Panc1 (cell line): ENCODE data around the gene C1orf159. TPM values are rescaled to one million over a fixed set of nuclear protein-coding genes. Genes with fewer than 3 reads are reported as not detected.

ENCODE experiments used
- ATAC-seq: fragments of 200-7000 bp; cut with Tn5 transposase; 2 replicates; pipeline ENCODE4 v1.9.1; 2020; ENCODE audit warnings: mild to moderate bottlenecking, moderate library complexity
- BruUV-seq: library from RNA; stranded (reverse); fragments of 400-500 nt; replicated peaks from 2 replicates; lab custom pipeline; 2021; lab: Mats Ljungman, UMichigan
- CTCF ChIA-PET: fragments of 300-600 bp; sonication (Branson Sonifier 250); formaldehyde crosslinking; loops from one replicate; lab custom pipeline; 2022; ENCODE audit warnings: antibody characterized with exemption; lab: Charles Lee
- POLR2A ChIA-PET: fragments of 300-600 bp; sonication (Branson Sonifier 250); formaldehyde crosslinking; loops from one replicate; lab custom pipeline; 2022; ENCODE audit warnings: antibody characterized with exemption; lab: Charles Lee
- DNase-seq: peaks from one replicate; pipeline ENCODE4 v3.0.0-alpha.2; 2010; ENCODE audit warnings: low read depth, low spot score
- H3K27ac ChIP-seq: 2 replicates; pipeline ENCODE4 v1.5.1; 2011; ENCODE audit warnings: mild to moderate bottlenecking, low read length, inconsistent platforms
- H3K27me3 ChIP-seq: fragments of 200-500 bp; sonication (Bioruptor generic); 2 replicates; pipeline ENCODE4 v1.6.0; 2014; ENCODE audit warnings: low read length, inconsistent platforms; ENCODE audit not compliant: control insufficient read depth, insufficient read depth
- H3K36me3 ChIP-seq: fragments of 200-500 bp; sonication (Bioruptor generic); 2 replicates; pipeline ENCODE4 v1.5.1; 2014; ENCODE audit warnings: inconsistent platforms, mild to moderate bottlenecking, low read length, moderate library complexity; ENCODE audit not compliant: control insufficient read depth, insufficient read depth
- H3K4me1 ChIP-seq: 2 replicates; pipeline ENCODE4 v1.5.1; 2011; ENCODE audit warnings: inconsistent platforms, mild to moderate bottlenecking, low read length, moderate library complexity; ENCODE audit not compliant: control insufficient read depth, insufficient read depth
- H3K4me3 ChIP-seq, 2 experiments: 2 replicates each; pipeline ENCODE4 v1.5.1; 2011 to 2012; ENCODE audit warnings: low read depth in 2 of 2, low read length in 2 of 2, mild to moderate bottlenecking in 2 of 2, inconsistent platforms in 1 of 2, moderate library complexity in 1 of 2
- H3K9me3 ChIP-seq: fragments of 200-500 bp; sonication (Bioruptor generic); 2 replicates; pipeline ENCODE4 v1.5.1; 2014; ENCODE audit warnings: low read depth, mild to moderate bottlenecking, inconsistent platforms, low read length, moderate library complexity; ENCODE audit not compliant: control insufficient read depth, insufficient read depth
- CTCF ChIP-seq: fragments of 450-650 bp; IDR thresholded peaks from 2 replicates; pipeline ENCODE4 v1.5.1; 2017; ENCODE audit warnings: mild to moderate bottlenecking
- POLR2AphosphoS5 ChIP-seq: IDR thresholded peaks from 2 replicates; pipeline ENCODE4 v1.6.1; 2012; ENCODE audit warnings: mild to moderate bottlenecking, low read depth, low read length, moderate library complexity
- REST ChIP-seq, 2 experiments: IDR thresholded peaks; 2 replicates each; pipeline ENCODE4 v1.6.1; 2011 to 2012; ENCODE audit warnings: low read depth in 2 of 2, control low read depth in 1 of 2, low read length in 1 of 2, mild to moderate bottlenecking in 1 of 2, moderate library complexity in 1 of 2; ENCODE audit not compliant: insufficient read depth in 1 of 2
- SIN3A ChIP-seq: IDR thresholded peaks from 2 replicates; pipeline ENCODE4 v1.6.1; 2012; ENCODE audit warnings: low read depth, mild to moderate bottlenecking, low read length, moderate library complexity, borderline replicate concordance; ENCODE audit not compliant: insufficient read depth
- TCF7L2 ChIP-seq: IDR thresholded peaks from 2 replicates; pipeline ENCODE4 v1.6.1; 2011; ENCODE audit warnings: mild to moderate bottlenecking, low read depth, low read length, inconsistent platforms
- in situ Hi-C: cut with HindIII; loops from 2 replicates; pipeline ENCODE4 v1.10.0; 2016; ENCODE audit warnings: low sequenced_read_pairs, low pct_unique_long_range_greater_than_20kb
- intact Hi-C: fragments of 100-400 bp; cut with micrococcal nuclease; formaldehyde crosslinking; loops from one replicate; pipeline ENCODE4 v1.10.0; 2022; ENCODE audit not compliant: unreplicated experiment
- total RNA-seq: library from RNA; stranded (reverse); gene quantifications from one replicate; pipeline ENCODE4 v1.2.1, GENCODE V29; 2021; ENCODE audit not compliant: unreplicated experiment

Gene C1orf159
- total RNA-seq, 1 experiment from 2014 or later: 28.8 TPM

- Histone ChIP-seq H3K4me1 (no peaks in the 10 kb centered on the region; the same call in 1 of the 2 replicates), H3K27me3 (no peaks in the 10 kb centered on the region), H3K27ac (no peak overlapping the region), H3K4me3 (no peak overlapping the region), H3K36me3 (no peaks in the 10 kb centered on the region), H3K9me3 (no peaks in the 10 kb centered on the region)
- intact Hi-C loops: no loop called here
- BruUV-seq: no TSS peak
- POLR2A ChIA-PET: interaction anchor here (0.6 kb wide), 3 partner anchors 42 to 305 kb away, joined by 4 to 10 read pairs (median 7); no protein-coding TSS in a partner anchor
- in situ Hi-C loops: no loop called here
- no peak for ATAC-seq
- DNase-seq: no peak
- no peak for TF ChIP-seq POLR2AphosphoS5
- TF ChIP-seq REST (IDR thresholded peaks at IDR 0.05; ENCODE audit: insufficient read depth in 1 of 2, low read depth in 2 of 2, low read length in 1 of 2): no peak
- TF ChIP-seq TCF7L2: no peak
- TF ChIP-seq CTCF: no peak
- TF ChIP-seq SIN3A: no peak
- CTCF ChIA-PET: no interaction called here
Observed at GRCh38 chr1:1146026-1146425, 30.1 kb upstream of the C1orf159 start.

GRCh38 chr1:1145547-1145914 lies 29.6 kb upstream of the C1orf159 start:
- Histone ChIP-seq H3K4me1 (no peaks in the 10 kb centered on the region; the same call in 1 of the 2 replicates), H3K27ac (no peak overlapping the region), H3K27me3 (no peaks in the 10 kb centered on the region), H3K36me3 (no peaks in the 10 kb centered on the region), H3K9me3 (no peaks in the 10 kb centered on the region), H3K4me3 (no peak overlapping the region)
- DNase-seq (no peak), ATAC-seq (no peak)
- ChIA-PET POLR2A (interaction anchor here (0.6 kb wide), 2 partner anchors 130 to 305 kb away, joined by 4 to 7 read pairs; no protein-coding TSS in a partner anchor), CTCF (no interaction called here)
- in situ Hi-C loops (no loop called here), intact Hi-C loops (no loop called here)
- no peak for TF ChIP-seq CTCF
- TF ChIP-seq SIN3A: no peak
- no peak for TF ChIP-seq TCF7L2
- no peak for TF ChIP-seq POLR2AphosphoS5
- no peak for TF ChIP-seq REST (IDR thresholded peaks at IDR 0.05; ENCODE audit: insufficient read depth in 1 of 2, low read depth in 2 of 2, low read length in 1 of 2)
- no TSS peak for BruUV-seq
